Stimulated activated CD8-positive, alpha-beta memory T cell treated with anti-CD3 and anti-CD28 coated beads, Interleukin-7, amount 100 ng/mL, for 4 hours (primary cell): ENCODE results near the gene IFNGR2.
"Not testable (repeated sequence)": the region's sequence is repeated elsewhere in the genome, so short reads cannot be mapped to it uniquely, and the experiment has no call there.

ENCODE experiments used
- DNase-seq, 2 donors: peaks; one replicate each; pipeline ENCODE4 v3.0.0-alpha.2; 2020; ENCODE audit warnings: low read depth in 2 of 2

The IFNGR2 gene

GRCh38 chr21:33377221-33377920 lies 25.8 kb upstream of the IFNGR2 start:
- DNase-seq: no peak

GRCh38 chr21:33378081-33378480 lies 25.1 kb upstream of the IFNGR2 start:
- no peak for DNase-seq

DNA sequence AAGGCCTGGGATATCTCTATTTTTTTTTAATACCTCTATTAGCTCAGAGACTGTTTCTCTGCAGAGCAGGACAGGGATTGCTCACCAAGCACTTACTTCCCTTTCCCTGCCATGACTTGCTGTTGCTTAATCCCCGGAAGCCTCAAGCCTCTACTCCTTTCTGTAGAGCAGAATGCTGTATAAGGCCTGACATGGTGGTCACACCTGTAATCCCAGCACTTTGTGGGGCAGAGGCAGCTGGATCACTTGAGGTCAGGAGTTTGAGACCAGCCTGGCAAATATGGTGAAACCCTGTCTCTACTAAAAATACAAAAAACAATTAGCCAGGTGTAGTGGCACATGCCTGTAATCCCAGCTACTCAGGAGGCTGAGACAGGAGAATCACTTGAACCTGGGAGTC lies 23.3 kb upstream of the IFNGR2 start:
- DNase-seq: not testable (repeated sequence)

- DNase-seq: peak; percentile 84 to 92
Measured at GRCh38 chr21:33380483-33380998, 22.7 kb upstream of the IFNGR2 start.

DNA sequence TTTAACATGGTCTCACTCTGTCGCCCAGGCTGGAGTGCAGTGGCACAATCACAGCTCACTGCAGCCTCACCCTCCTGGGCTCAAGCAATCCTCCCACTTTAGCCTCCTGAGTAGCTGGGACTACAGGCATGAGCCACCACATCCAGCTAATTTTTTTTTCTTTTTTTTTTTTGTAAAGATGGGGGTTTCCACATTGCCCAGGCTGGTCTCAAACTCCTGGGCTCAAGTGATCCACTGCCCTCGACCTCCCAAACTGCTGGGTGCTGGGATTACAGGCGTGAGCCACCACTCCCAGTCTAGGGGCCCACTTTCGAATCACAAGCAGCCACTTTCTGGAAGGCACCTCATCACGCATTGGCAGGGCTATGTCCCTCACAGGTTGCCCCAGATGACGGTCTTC lies 21.8 kb upstream of the IFNGR2 start:
- not testable (repeated sequence) for DNase-seq

GRCh38 chr21:33383056-33383888 lies 19.9 kb upstream of the IFNGR2 start:
- peak; percentile 62 for DNase-seq

- peak in 1 of 2 donors; percentile 28 for DNase-seq
Measured at GRCh38 chr21:33384841-33385331, 18.3 kb upstream of the IFNGR2 start.

- DNase-seq: no peak
Measured at GRCh38 chr21:33386222-33386784, 16.9 kb upstream of the IFNGR2 start.

- no peak for DNase-seq
Measured at GRCh38 chr21:33387294-33387693, 15.9 kb upstream of the IFNGR2 start.

- no peak for DNase-seq
Measured at GRCh38 chr21:33388188-33388587, 15.0 kb upstream of the IFNGR2 start.

GRCh38 chr21:33390479-33390878 lies 12.7 kb upstream of the IFNGR2 start:
- no peak for DNase-seq

DNA sequence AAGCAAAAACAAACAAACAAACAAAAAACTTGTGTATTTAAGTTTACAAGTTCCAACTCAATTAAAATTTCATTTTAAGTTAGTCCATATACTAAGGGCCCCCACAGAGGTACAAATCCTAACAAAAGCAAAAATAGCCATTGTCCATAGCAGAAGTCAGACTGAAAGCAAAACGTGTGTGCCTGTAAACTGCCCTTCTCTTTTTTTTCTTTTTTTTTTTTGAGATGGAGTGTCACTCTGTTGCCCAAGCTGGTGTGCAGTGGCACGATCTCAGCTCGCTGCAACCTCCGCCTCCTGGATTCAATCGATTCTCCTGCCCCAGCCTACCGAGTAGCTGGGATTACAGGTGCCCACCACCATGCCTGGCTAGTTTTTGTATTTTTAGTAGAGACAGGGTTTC lies 11.6 kb upstream of the IFNGR2 start:
- no peak for DNase-seq

DNA sequence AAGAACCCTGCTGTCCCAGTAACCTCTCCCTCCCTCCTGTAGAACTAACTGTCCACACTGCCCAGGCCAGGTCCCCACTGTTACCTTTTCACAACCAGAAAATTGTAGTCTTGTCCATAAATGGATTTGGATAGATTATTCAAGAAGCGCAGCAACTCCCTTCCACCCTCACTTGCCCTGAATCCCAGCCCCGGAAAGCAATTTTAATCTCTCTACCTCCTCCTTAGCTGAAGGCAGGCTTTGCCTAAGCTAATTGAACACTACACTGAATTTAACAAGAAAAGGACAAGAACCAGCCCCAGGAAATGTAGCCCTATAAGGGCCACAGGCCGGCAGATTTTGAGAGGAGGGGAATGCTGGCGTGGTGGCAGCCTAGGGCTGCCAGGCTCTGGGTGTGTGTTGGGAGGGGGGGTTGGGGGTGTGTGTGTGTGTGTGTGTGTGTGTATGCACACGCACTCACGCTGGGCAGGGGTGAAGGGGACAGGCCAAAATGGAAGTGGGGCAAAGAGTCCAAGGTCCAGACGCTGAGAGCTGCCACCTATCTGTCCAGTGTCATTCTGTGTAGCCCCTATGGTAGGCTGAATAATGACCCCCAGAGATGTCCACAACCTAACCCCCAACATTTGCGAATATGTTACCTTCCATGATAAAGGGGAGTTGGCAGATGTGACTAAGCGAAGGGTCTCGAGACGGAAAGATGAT lies 10.8 kb upstream of the IFNGR2 start:
- DNase-seq: no peak

- DNase-seq: no peak
Measured at GRCh38 chr21:33393348-33393747, 9.9 kb upstream of the IFNGR2 start.

- DNase-seq: no peak
Measured at GRCh38 chr21:33394260-33394659, 9.0 kb upstream of the IFNGR2 start.

DNA sequence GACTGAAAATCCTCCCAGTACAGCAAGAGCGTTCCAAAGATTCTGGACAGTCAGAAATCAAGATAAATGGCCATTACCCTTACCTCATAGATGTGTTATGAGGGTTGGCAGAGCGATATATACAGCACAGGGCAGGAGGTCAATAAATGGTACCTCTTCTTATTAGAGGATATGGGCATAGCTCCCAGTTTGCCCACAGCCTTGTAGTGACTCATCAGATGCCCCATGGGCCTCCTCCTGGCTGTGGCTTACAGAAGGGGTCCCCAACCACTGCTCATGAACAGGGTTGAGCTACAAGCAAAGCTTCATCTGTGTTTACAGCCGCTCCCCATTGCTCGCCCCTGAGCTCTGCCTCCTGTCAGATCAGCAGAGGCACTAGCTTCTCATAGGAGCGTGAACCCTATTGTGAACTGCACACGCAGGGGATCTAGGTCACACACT lies 7.3 kb upstream of the IFNGR2 start:
- no peak for DNase-seq

DNA sequence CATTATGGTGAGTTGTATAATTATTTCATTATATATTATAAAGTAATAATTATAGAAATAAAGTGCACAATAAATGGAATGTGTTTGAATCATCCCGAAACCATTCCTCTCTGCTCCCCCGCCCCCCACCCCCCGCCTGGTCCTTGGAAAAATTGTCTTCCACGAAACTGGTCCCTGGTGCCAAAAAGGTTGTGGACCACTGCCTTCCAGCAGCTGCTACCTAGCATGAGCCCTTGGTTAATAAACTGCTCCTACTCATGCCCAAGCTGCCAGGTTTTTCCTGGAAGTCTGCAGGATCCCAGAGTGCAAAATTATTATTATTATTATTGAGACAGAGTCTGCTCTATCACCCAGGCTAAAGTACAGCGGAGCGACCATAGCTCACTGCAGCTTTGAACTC lies 6.8 kb upstream of the IFNGR2 start:
- DNase-seq: no peak

GRCh38 chr21:33396951-33397350 lies 6.3 kb upstream of the IFNGR2 start:
- DNase-seq: no peak

- no peak for DNase-seq
Measured at GRCh38 chr21:33397717-33398116, 5.5 kb upstream of the IFNGR2 start.

- DNase-seq: no peak
Measured at GRCh38 chr21:33398361-33398760, 4.9 kb upstream of the IFNGR2 start.

DNA sequence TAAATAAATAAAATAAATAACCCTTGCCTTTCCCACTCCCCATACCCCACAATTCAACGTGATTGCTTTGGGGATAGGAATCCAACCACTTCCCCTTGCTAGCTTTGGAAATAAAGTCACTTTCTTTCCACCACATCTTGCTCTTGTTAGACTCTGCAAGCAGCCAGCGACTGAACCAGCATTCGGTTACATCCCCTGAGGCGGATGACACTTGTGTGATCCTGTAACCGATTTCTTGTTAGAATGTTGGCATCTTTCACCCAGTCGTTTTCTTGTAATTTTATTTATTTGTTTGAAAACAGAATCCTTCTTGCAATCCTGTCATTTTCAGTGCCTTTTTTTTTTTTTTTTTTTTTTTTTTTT lies 1.6 kb upstream of the IFNGR2 start:
- no peak for DNase-seq
